HG03442 (cell line): ENCODE measurements around the gene VTCN1.
"Not testable (repeated sequence)": the region's sequence is repeated elsewhere in the genome, so short reads cannot be mapped to it uniquely, and the experiment has no call there.

Source experiments
- ATAC-seq: cut with Tn5 transposase; IDR thresholded peaks from one replicate; pipeline ENCODE4 v1.9.1; 2021; ENCODE audit warnings: mild to moderate bottlenecking, moderate library complexity; ENCODE audit not compliant: unreplicated experiment

Gene VTCN1

GRCh38 chr1:117169871-117170596 lies 40.7 kb downstream of the VTCN1 start:
- no peak for ATAC-seq

- ATAC-seq: no peak
These were observed 43.3 kb downstream of the VTCN1 start for GRCh38 chr1:117167402-117167801.

GRCh38 chr1:117166076-117166475 lies 44.7 kb downstream of the VTCN1 start:
- ATAC-seq: no peak

GRCh38 chr1:117164209-117164608 lies 46.5 kb downstream of the VTCN1 start:
- ATAC-seq: no peak

GRCh38 chr1:117162816-117163215 lies 47.9 kb downstream of the VTCN1 start:
- no peak for ATAC-seq

- no peak for ATAC-seq
These were observed 48.8 kb downstream of the VTCN1 start for GRCh38 chr1:117161887-117162286.

- ATAC-seq: not testable (repeated sequence)
These were observed 59.4 kb downstream of the VTCN1 start for GRCh38 chr1:117151305-117151704.

GRCh38 chr1:117150316-117150715 lies 60.4 kb downstream of the VTCN1 start:
- no peak for ATAC-seq

- no peak for ATAC-seq
These were observed 62.7 kb downstream of the VTCN1 start for GRCh38 chr1:117147856-117148588.

GRCh38 chr1:117147341-117147831 lies 63.3 kb downstream of the VTCN1 start:
- ATAC-seq: no peak

GRCh38 chr1:117146575-117147340 lies 64.0 kb downstream of the VTCN1 start:
- ATAC-seq: no peak

- ATAC-seq: no peak
These were observed 64.7 kb downstream of the VTCN1 start for GRCh38 chr1:117146072-117146471.

GRCh38 chr1:117143871-117144270 lies 66.9 kb downstream of the VTCN1 start:
- no peak for ATAC-seq

- ATAC-seq: no peak
These were observed 67.6 kb downstream of the VTCN1 start for GRCh38 chr1:117143172-117143571.

- ATAC-seq: no peak
These were observed 68.5 kb downstream of the VTCN1 start for GRCh38 chr1:117142200-117142599.

- ATAC-seq: no peak
These were observed 72.2 kb downstream of the VTCN1 start for GRCh38 chr1:117138561-117138960.

GRCh38 chr1:117138106-117138505 lies 72.6 kb downstream of the VTCN1 start:
- ATAC-seq: no peak

- ATAC-seq: no peak
These were observed 73.4 kb downstream of the VTCN1 start for GRCh38 chr1:117137281-117137855.

GRCh38 chr1:117136749-117137148 lies 74.0 kb downstream of the VTCN1 start:
- no peak for ATAC-seq

- no peak for ATAC-seq
These were observed 75.4 kb downstream of the VTCN1 start for GRCh38 chr1:117135329-117135728.

GRCh38 chr1:117130526-117130925 lies 80.2 kb downstream of the VTCN1 start:
- no peak for ATAC-seq
